Limb (tissue), 2 donors: ENCODE data around the gene LIMS2.

Experiments
- DNase-seq, 2 donors: peaks; one replicate each; pipeline ENCODE4 v3.0.0-alpha.2; 2016; ENCODE audit errors: extremely low spot score in 2 of 2

Gene LIMS2

GRCh38 chr2:127646487-127647241, 28.7 kb downstream of the LIMS2 start:
- DNase-seq, result no peak

GRCh38 chr2:127645395-127646291, 29.7 kb downstream of the LIMS2 start, which contains the start of gene GPR17:
GPR17 (plus strand) TSS chr2:127646153; CDS start chr2:127650736, 4,583 bp downstream.
- DNase-seq, result peak in 1 of 2 donors; percentile 67

- DNase-seq, result no peak
These were observed 30.3 kb downstream of the LIMS2 start for GRCh38 chr2:127645026-127645394.

- DNase-seq, result no peak
These were observed 31.0 kb downstream of the LIMS2 start for GRCh38 chr2:127644066-127645025.

- no peak for DNase-seq
These were observed 31.8 kb downstream of the LIMS2 start for GRCh38 chr2:127643439-127644065.

- no peak for DNase-seq
These were observed 32.5 kb downstream of the LIMS2 start for GRCh38 chr2:127642706-127643438.

GRCh38 chr2:127641846-127642507, 33.4 kb downstream of the LIMS2 start:
- DNase-seq, result no peak

- no peak for DNase-seq
These were observed 34.2 kb downstream of the LIMS2 start for GRCh38 chr2:127641133-127641532.

- DNase-seq, result peak in 1 of 2 donors; percentile 60
These were observed 35.0 kb downstream of the LIMS2 start for GRCh38 chr2:127640082-127641072.

GRCh38 chr2:127639111-127639474, 36.2 kb downstream of the LIMS2 start:
- DNase-seq, result no peak

GRCh38 chr2:127638361-127639110, 36.8 kb downstream of the LIMS2 start:
- no peak for DNase-seq

- DNase-seq, result peak; percentile 57 to 58
These were observed 37.5 kb downstream of the LIMS2 start for GRCh38 chr2:127637725-127638252.

- no peak for DNase-seq
These were observed 38.1 kb downstream of the LIMS2 start for GRCh38 chr2:127637236-127637630.

- no peak for DNase-seq
These were observed 38.8 kb downstream of the LIMS2 start for GRCh38 chr2:127636248-127637235.

GRCh38 chr2:127635380-127636237, 39.7 kb downstream of the LIMS2 start:
- no peak for DNase-seq
